ENCODE results near the gene SEZ6L2.
A peak's percentile ranks its signal among the peaks of the same experiment; 100 is the strongest.
"Not testable (repeated sequence)": the region's sequence is repeated elsewhere in the genome, so short reads cannot be mapped to it uniquely, and the experiment has no call there.

The SEZ6L2 gene

DNA sequence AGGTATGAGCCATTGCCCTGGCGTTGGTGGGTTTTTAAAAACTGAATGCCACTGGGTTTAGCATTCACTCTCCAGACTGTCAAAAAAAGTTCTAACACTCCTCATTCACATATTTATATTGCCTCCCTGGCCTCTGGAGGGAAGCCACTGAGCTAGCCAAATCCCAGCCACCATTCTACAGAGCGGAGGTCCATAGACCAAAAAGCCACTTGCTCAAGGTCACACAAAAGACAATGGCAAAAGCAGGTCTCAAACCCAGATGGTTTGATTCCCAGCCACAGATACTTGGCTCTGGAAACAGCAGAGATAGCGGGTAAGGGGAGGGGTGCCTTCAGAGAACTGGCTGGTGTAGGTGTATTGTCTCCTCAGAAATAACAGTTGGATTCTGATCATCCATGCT lies 18.3 kb downstream of the SEZ6L2 start:
- no peak for DNase-seq

DNA sequence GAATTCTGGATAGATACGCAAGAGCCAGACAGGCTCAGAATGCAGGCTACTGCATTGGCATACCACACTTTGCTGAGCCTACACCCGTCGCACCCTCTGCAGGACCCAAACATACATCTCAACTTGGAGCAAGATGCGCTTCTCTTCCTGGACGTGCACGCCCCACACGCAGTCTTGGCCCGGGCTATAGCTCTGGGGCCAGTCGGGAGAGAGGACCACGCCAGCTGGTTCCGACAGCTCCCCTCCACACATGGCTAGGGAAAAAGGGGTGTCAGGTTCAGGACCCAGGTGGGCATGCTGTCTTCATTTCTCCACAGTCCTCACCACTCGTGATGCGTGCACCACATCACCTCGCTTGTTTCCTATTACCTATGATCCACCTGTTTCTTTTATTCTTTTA lies 21.2 kb downstream of the SEZ6L2 start:
- no peak for DNase-seq

DNA sequence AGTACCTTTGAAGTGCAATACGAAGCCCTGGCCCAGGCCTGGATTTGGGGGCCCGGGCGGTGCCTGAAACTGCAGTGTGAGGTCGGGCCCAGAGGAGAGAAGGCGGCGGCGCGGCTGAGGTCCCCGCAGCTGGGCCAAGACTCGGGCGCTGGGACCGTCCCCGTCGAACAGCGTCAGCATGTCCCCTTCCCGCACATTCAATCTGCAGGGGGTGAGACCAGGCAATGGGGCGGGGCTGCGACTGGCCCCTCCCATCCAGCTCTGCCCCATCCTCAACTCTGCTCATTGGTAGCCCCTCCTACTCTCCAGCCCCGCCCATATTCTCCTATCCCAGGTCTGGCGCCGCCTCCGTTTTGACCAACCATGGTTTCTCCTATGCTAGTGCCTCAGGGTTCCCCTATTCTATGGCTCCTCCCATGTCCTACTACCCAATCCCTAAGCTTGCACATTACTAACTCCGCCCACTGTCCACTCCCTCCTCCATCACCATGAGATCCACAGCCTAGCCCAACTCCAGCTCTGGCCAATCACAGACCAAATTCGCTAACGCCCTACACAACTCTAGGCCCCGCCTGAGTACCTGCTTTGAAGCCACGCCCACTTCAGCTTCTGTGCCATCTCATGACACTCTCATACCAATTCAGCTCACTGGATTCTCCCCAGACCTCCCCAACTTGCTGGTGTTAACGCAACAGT lies 21.9 kb downstream of the SEZ6L2 start:
- DNase-seq, result peak; percentile 68

DNA sequence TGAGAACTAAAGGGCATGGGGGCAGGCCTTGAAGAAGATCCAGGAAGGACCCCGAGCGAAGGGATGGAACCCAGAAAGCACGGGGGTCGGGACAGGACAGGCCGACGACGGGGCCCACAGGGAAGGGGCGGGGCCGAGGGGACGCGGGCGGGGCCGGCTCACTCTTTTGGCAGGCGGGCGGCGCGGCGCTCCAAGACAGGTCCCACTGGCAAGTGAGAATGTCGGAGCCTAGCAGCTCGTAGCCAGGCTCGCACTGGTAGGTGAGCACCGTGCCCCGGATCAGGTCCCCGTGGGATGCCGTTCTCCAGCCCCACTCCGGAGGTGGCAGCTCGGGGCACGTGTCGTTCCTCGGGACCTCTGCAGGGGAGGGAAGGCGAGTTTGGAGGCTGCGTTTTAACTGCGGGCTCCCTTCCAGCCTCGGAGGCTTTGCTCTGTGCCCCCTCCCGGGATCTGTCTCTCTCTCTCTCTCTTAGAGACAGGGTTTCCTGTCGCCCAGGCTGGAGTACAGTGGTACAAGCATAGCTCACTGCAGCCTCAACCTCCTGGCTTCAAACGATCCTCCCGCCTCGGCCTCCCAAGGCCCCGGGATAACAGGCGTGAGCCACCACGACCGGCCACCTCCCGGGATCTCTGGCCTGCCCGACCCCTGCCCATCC lies 22.6 kb downstream of the SEZ6L2 start:
- peak; percentile 19 for DNase-seq

DNA sequence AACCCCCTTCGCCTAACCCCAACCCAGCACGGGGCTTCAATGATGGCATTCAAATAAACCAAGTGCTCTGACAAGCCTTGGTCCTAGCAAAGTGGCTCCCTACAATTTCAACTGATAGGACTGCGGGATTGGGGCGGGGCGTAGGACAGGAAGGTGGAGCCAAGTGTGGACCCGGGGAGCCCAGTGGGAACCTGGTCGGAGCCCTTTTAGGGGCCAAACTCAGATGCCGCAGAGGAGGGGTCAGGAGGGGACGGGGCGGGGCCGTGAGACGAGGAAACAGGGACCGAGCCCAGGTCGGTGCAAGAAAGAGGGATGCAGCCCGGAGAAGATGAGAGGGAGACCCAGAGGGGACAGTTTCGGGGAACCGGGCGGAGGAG lies 23.1 kb downstream of the SEZ6L2 start:
- DNase-seq, result no peak

DNA sequence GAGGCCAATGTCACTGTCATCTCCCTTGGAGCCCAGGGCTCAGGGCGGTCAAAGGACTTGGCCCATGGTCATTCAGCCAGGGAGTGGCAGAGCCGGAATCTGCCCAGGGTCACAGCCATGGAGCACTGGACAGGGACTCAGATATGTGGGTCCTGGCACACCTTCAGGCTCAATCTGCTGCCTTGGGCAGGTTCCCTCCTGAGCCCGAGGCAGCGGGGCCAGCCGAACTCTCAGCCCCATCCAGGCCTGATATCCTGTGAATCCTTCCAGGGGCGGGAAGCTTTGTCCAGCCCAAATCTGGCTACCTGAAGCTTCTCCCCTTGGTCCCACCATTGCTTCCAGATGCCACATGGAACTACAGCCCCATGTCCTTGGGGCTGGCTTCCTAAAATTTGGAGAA lies 24.1 kb downstream of the SEZ6L2 start:
- DNase-seq, result no peak

DNA sequence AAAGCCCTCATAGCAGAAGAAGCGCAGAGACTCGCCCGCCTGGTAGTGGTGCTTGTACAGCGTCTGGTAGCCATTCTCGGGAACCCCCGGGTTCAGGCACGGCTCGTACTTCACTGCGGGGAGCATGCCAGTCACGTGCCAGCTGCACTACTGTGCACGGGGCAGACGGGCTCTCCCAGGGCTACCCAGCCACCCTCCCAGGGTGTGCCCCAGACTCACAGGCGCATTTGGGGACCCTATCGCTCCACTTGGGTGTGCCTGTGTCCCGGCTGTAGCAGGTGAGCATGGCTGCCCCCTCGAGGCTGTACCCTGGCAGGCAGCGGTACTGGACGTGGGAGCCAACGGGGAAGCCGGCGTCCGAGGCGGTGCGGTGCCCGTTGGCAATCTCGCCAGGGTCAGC lies 26.0 kb downstream of the SEZ6L2 start:
- no peak for DNase-seq

DNA sequence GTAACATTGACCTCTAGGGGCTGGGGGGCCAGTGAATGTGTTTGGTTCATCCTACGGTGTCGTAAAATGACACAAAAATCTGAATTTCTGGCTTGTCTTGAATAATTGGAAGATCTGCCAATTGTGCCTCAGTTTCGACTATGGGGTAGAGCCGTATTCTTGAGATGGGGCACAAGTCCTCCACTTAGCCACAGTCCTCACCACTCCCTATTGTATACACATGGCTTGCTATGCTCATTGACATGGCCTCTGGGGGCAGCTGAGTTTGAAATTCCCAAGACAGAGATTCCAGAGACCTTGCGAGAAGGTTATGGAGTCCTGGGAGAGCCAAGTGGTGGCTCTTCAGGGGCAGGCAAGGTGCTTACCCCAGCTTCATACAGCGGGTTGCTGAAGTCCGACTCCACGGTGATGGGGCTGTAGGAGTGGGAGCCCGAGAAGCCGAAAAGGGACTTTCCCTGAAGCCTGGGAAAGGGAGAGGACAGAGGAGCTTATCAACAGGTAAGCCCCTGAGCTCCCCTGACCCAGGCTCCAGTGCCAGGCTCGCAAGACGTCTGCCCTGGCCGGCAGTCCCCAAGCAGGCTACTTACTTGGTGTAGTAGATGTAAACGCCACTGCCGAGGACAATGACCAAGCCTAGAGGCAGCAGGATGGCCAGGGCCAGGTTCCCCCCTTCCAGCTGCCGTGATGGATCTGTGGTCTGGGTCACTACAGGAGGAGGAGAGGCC lies 27.4 kb downstream of the SEZ6L2 start:
- DNase-seq, result no peak

DNA sequence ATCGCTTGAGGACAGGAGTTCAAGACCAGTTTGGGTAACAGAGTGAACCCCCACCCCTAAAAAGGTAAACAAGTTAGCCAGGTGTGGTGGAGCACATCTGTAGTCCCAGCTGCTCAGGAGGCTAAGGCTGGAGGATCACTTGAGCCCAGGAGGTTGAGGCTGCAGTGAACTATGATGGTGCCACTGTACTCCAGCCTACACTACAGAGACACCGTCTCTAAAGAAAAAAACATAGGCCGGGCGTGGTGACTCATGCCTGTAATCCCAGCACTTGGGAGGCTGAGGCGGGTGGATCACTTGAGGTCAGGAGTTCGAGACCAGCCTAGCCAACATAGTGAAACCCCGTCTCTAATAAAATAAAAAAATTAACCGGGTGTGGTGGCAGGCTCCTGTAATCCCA lies 30.3 kb downstream of the SEZ6L2 start:
- DNase-seq, result not testable (repeated sequence)

DNA sequence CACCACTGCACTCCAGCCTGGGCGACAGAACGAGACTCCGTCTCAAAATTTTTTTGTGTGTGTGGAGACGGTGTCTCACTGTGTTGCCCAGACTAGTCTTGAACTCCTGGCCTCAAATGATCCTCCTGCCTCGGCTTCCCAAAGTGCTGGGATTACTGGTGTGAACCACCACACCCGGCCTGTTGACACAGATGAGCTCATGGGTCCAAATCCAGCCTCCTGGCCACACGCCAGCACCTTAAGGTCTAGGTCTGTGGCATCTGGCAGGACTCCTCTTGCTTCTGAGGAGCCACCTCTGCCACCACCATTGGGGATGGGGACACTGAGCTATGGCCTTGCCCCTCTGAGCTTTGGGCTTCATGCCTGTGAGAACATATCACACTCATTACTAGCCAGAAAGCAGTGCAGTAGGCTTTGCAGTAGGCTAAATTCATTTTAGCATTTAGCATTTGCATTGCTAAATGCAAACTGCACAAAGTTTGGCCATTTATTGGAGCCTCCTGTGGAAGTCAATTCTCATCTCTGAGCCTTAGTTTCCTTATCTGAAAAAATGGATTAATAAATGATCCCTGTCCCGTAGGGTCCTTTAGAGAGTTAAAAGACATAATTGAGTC lies 30.8 kb downstream of the SEZ6L2 start:
- no peak for DNase-seq

DNA sequence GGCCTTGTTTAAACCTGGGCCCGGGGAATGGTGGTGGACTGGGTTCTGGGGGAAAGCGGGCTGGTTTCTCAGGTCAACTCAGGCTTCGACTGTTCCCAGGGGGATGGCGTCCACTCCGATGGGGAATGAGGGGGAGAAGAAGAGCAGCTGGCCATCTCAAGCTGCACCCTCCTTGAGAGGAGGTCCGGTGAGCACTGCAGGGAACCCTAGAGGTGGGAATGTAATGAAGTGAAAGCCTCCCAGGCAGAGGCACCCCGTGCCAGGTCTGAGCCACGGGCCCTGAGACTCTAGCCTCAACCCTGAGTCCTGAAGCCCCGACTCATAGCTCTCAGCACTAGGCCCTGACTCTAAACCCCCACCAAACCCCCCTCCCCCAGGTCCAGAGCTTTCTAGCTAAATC lies 35.1 kb downstream of the SEZ6L2 start:
- DNase-seq, result no peak

DNA sequence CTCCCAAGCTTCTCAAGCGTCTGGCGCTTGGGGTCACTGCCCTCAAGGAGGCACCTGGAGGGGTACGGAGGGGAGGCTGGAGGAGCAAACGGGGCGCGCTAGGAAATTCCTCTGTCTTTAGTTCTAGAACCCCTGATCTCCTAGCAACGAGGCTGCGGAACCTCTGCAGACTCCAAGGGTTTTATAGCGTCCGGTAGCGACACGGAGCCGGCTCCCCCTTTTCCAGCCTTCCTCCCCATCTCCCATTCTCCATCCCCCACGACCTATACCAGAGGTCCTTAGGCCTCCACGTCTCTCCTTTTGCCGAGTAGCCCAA lies 35.7 kb downstream of the SEZ6L2 start:
- DNase-seq, result no peak

DNA sequence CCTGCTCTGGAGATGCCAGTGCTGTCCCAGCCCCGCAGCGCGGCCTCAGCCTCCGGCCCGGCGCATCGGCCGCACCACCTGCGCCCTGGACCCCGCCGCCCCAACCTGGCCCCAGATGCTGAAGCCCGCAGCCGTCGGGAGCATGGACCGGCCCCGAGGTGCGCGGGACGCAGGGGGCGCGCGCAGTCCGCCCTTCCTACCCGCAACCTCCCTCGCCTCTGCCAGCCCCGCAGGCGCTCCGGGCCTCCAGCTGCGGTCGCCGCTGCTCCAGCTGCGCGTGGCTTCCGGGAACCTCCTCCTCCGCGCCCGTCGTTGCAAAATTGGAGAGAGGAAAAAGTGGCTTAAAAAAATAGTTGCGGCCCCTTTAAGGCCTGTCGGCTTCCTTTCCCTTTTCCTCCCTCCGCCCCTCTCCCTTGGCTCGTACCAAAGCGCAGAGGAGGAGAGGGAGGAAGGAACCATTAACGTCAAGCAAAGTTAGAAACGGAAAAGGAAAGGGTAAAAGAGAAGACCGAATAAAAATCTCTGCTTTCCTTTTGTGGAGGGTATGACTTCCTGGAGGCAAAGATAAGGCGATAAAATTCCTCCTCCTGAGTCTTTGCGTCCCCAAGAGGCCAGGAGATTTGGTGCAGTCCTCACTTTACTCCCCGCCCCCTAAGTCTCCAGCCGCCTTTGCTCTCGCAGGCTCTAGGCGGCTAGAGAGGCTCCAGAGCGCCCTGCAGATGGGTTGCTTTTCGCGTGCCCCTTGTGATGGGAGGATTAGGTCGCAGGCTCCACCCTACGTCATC lies 36.3 kb downstream of the SEZ6L2 start, which contains the start of gene CDIPT:
TSS of gene CDIPT (minus strand) at position 343 of the 785 bp plus-strand sequence. CDS start 369 bp downstream, outside the sequence.
- DNase-seq, result peak; percentile 97

DNA sequence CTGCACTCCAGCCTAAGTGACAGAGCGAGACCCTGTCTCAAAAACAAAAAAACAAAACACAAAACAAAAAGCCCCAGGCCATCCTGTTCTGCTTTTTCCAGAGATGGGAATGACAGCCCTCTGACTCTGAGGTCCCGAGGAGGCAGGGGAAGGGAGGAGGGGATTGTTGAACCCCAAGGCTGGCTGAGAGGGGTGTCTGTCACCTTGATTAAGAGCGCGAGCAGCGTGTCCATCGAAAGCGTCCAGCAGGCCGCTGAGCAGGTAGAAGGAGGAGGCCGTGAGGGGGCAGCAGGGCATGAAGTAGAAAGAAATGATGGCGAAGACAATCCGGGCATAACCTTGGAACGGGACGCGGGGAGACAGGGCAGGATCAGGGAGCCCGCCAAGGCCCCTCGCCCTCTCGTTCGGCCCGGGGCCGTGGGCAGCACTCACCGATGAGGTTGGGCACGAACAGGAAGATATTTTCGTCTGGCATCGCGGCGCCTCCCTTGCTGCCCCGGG lies 36.9 kb downstream of the SEZ6L2 start:
- DNase-seq, result no peak

DNA sequence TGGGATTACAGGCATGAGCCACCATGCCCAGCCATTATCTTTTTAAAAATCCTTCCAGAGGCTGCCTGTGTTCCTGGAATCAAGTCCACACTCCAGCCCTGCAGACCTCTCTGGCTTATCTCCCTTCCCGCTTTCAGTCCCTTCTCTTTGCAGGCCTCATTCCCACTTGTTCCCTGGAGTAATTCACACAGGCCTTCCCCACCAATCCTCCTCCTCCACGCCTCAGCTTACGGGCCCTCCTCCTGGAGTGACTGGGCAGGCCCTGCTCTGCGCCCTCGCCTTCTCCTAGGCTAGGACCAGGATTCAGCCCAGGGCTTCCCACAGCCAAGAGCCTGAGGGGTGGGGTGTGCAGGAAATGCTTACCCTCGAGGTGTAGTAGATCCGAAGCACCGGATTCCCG lies 39.1 kb downstream of the SEZ6L2 start:
- DNase-seq, result no peak

DNA sequence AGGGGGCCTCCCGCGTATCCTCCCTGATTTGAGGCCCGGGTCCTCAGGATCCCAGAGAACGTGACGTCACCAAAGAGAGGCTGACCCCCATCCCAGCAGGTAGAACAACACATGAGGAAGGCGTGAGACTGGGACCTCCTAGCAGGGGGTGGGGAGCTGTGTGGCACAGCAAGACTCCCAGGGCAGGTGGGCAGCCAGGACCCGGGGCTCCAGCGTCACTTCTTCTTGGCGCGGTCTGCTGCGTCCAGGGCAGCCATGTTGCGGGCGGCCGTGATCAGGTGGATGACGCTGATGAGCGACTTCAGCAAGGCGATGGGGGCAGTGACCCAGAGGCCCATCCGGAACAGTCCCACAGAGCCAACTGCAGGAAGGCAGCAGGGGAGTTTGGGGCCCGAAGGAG lies 40.4 kb downstream of the SEZ6L2 start:
- DNase-seq, result no peak

DNA sequence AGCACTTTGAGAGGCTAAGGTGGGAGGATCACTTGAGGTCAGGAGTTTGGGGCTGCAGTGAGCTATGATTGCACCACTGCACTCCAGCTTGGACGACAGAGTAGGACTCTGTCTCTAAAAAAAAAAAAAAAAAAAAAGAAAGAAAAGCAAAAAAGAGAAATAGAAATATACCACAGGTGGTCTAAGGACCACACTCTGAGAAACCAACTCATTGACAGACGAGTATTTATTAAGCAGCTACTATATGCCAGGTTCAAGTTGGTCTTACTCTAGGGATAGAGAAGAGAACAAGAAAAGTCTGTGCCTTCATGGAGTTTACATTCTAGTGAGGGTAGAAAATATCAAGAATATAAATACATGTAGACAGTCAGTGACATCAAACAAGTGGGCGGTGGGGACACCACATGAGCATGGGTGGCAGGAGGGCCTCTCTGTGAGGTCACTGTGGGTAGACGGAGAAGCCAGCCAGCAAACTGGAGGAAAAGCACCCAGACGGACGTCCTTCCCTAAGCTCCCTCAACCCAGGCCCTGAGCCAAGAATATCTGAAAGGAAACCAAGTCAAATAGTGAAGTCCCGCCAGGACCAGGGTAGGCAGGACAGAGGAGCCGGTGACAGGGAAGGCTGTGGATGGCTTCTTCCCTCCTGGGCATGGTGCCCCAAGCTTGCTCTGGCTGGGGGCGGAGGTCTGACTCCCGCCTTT lies 41.1 kb downstream of the SEZ6L2 start:
- DNase-seq, result no peak

DNA sequence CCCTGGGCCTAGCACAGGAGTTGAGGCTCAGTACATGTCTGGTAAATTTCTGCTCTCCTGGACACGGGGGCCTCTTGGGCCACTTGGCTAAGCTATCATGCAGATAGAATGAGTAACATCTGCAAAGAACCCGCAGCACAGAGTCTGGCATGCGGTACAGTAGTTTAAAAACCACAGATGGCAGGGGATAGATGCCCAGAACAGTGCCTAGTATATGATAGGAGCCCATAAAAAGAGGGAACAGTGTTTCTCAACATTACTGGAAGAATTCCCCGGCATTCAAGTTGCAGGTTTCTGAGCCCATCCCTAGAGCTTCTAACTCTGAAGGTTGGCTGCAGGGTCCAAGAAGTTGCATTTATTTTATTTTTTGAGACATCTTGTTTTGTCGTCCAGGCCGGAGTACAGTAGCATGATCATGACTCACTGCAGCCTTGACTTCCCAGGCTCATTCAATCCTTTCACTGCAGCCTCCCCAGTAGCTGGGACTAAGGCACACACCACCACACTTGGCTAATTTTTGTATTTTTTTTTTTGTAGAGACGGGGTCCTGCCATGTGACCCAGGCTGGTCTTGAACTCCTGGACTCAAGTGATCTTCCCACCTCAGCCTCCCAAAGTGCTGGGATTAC lies 42.1 kb downstream of the SEZ6L2 start:
- DNase-seq, result no peak

DNA sequence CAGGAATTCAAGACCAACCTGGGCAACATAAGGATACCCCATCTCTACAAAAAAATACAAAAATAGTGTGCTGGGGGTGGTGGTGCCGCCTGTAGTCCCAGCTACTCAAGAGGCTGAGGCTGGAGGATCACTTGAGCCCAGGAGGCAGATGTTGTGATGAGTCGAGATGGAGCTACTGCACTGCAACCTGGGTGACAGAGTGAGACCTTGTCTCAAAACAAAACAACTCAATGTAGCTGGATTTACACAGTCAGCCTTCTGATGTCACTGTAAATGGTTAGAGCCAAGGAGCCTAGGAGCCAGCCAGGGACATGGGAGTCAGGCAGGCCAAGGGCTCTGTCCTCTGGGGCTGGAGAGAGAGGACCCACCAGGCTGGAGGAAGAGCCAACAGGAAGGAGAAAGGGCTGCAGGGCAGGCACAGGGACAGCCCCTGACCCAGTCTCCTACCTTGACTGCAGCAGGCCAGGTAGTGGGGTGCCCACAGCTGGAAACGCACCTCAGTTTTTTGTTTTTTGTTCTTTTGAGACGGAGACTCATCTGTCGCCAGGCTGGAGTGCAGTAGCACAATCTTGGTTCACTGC lies 44.7 kb downstream of the SEZ6L2 start:
- no peak for DNase-seq

DNA sequence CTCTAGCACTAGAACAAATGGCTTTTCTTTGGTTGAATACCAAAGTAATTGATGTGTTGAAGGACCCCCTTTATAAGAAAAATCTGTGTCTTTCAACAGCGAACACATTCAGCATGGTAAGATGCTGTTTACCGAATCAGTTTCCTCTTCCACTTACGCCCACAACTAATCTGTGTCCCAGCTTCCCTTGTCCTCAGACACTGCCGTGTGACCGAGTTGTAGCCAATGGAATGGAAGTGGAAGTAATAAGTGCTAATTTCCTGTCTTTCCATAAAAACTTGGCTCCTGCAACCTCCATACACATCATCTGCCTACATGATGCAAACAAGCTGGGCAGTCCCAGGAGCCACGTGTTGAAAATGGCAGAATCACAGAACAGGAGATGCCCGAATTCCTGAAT lies 46.7 kb downstream of the SEZ6L2 start:
- no peak for DNase-seq

DNA sequence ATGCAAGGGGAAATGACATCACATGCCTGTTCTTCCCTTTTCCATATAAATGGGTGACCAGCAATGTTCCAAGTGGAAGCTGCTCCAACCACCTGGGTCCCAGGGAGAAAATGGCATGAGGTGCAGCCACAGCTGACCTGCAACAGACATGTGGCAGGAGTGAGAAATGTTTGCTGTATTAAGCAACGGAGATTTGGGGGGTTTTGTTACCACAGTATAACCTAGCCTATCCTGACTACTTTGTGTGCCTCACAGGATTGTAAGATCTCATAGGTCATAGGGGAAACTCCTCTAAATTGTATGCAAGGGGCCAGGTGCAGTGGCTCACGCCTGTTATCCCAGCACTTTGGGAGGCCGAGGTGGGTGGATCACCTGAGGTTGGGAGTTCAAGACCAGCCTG lies 48.4 kb downstream of the SEZ6L2 start:
- DNase-seq, result no peak
